Gastrocnemius medialis (tissue), 4 donors: ENCODE data around the gene SBNO1.

Source experiments
- POLR2A ChIP-seq, 2 donors: fragments of 450-650 bp; IDR thresholded peaks; one replicate each; pipeline ENCODE4 v1.6.1; 2017; ENCODE audit warnings: antibody characterized with exemption in 2 of 2, mild to moderate bottlenecking in 2 of 2, moderate library complexity in 2 of 2
- TF ChIP-seq, protein P1 (sequence below), 5 experiments: fragments of 450-650 bp in 3 of 5; fragments of 200-600 bp in 2 of 5; sonication (generic) in 2 of 5; IDR thresholded peaks in 4 of 5; conservative IDR thresholded peaks in 1 of 5; 1 replicate in 4 of 5; 2 replicates in 1 of 5; pipeline ENCODE4 v1.5.1; 2016 to 2019; ENCODE audit warnings: antibody characterized with exemption in 5 of 5, mild to moderate bottlenecking in 3 of 5, moderate library complexity in 3 of 5

DNA sequence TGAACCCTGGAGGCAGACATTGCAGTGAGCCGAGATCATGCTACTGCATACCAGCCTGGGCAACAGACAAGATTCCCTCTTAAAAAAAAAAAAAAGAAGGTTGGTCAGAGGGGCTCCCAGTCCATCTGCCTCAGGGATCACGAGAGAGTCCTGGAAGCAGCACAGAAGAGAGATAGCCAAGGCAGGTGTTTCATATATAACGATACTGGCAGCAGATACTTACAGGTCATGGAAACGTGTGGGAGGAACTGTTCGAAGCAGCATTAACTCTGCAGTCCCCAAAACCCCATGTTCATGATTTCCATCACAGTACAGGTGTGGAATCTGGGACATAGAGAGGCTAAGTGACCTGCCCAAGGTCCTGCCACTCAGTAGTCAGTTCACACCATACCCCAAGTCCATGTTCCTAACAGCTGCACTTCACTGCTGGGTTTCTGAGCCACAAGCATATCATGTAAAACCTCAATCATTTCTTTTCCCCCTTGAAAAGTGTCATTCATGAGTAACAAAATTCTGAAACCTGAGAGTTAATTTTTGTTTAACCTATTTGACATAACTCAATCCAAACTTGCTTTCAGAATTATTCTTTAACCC, 109.7 kb downstream of the SBNO1 start:
- TF ChIP-seq, protein P1, sequence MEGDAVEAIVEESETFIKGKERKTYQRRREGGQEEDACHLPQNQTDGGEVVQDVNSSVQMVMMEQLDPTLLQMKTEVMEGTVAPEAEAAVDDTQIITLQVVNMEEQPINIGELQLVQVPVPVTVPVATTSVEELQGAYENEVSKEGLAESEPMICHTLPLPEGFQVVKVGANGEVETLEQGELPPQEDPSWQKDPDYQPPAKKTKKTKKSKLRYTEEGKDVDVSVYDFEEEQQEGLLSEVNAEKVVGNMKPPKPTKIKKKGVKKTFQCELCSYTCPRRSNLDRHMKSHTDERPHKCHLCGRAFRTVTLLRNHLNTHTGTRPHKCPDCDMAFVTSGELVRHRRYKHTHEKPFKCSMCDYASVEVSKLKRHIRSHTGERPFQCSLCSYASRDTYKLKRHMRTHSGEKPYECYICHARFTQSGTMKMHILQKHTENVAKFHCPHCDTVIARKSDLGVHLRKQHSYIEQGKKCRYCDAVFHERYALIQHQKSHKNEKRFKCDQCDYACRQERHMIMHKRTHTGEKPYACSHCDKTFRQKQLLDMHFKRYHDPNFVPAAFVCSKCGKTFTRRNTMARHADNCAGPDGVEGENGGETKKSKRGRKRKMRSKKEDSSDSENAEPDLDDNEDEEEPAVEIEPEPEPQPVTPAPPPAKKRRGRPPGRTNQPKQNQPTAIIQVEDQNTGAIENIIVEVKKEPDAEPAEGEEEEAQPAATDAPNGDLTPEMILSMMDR (IDR thresholded peaks at IDR 0.05 in 4 of 5, conservative IDR thresholded peaks at IDR 0.05 in 1 of 5), result no peak
- TF ChIP-seq POLR2A (IDR thresholded peaks at IDR 0.05), result no peak
